DMS53 treated with DMSO at 0.1 percent for 48 hours (cell line): ENCODE results near the gene FGFBP1.

Experiments
- DNase-seq: peaks from one replicate; lab custom pipeline; 2025; ENCODE audit not compliant: unreplicated experiment; lab: John Stamatoyannopoulos, UW

The FGFBP1 gene

DNA sequence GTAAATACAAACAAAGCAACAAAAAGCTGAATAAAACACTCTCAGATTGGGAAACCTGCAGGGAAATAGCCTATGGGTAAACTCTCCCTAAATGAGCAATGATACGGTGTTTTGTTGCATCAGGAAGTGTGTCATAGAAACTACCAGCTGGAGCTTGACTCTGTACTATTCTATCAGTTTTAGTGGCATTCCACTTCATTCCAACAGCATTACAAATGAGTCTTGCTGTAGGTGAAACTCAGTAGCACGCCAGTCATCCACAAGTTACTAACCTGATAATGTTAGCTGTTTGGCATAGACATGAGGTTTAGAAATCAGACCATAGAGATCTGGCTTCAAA is 24.9 kb downstream of the FGFBP1 start:
- DNase-seq: no peak

- DNase-seq: no peak
These were observed 25.4 kb downstream of the FGFBP1 start for GRCh38 chr4:15912961-15913630.

- DNase-seq: no peak
These were observed 26.3 kb downstream of the FGFBP1 start for GRCh38 chr4:15912236-15912635.

DNA sequence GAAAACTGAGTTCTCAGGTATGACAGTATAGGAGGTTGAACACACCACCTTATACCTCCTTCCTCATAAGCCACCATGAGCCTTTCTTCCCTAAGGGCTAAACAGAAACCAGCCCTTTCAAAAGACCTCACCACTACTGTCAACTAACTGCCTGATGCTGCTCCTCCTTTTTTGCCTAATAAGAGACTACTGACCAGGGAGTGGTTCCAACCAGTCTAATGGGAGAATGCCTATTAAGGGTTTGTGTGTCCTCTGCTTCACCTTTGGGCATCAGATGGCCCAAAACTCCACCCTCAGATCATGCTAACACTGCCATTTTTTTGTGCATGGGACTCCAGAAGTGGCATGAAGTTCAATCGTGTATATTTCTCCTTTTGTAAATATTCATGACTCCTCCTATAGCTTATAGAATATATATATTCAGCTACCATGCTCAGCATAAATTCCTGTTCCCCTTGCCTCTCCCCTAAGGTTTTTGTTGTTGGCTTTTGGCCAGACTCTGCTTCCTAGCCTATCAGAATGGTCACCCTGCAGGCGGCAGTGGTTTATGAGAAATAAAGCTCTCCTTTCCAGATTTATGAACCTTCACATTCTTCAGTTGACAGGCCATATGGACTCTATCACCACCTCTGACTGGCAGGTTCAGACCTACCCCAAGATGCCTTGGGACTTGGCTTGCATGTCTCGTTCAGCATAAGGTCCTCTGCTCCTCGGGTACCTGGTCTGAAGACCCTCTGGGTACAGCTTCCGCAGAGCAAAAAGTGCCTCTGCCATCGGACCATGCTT is 28.2 kb downstream of the FGFBP1 start:
- DNase-seq: no peak

GRCh38 chr4:15907430-15907829 is 31.1 kb downstream of the FGFBP1 start:
- no peak for DNase-seq

DNA sequence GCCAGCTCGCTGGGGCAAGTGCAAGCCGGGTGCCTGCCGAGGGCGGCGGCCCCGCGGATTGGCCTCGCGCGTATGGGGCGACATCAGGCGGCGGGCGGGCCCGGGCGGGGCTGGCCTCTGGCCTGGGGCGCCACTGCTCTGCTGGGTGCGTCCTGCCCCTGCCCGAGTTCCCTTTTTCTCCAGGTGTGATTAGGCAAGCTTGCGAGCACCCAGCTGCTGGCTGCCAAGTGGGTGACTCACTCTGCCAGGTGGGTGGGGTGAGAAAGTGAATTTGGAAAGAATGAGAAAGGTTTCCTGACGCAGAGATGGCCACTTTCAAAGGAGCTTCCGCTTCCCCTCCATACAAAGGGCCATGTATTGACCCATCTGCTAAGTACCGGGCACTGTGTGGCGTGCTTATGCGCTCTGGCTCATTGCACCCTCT is 32.5 kb downstream of the FGFBP1 start:
- DNase-seq: peak; percentile 96

DNA sequence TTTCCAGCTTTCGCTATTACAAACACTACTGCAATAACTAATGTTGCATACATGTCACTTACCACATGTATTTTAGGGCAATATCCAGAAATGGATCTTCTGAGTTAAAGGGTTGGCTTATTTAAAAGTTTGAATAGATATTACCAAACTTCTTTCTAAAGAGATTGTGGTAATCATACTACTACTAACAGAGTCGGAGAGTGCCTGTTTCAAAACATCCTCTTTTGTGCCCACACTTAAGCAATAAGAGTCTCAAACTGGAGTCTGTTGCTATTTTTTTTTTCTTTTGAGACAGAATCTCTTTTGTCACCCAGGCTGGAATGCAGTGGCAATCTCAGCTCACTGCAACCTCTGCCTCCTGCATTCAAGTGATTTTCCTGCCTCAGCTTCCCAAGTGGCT is 35.8 kb downstream of the FGFBP1 start:
- no peak for DNase-seq

DNA sequence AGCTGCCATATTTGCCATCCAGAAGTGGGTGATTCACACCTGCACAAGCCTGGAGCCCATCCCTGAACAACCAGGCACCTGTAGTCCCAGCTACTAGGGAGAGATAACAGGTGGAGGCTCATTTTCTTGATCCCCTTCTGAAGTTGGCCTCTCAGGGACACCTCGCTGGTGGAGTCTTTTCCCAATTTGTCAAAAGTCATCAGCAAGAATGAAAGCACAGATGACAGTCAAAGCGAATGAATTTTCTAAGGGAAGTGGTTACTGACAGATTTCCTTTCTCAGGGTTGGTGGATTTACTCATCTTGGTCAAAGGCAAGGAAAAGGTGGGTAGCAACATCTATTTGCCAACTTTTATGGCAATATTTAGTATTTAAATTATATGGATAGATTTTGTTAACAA is 36.5 kb downstream of the FGFBP1 start:
- DNase-seq: peak; percentile 19

DNA sequence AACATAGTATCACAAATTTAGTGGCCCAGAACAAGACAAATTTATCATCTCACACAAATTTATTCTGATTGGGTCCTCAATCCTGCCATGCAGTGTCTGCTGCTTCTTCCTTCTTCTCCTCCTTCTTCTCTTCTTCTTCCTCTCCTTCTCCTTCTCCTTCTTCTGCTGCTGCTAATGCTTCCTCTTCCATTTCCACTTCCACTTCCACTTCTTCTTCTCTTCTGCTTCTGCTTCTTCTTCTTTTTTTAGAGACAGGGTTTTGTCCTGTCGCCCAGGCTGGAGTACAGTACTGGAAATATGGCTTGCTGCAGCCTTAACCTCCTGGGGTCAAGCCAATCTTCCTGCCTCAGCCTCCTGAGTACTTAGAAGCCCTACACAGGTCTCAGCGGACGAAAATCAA is 37.5 kb downstream of the FGFBP1 start:
- no peak for DNase-seq

GRCh38 chr4:15899511-15899910 is 39.0 kb downstream of the FGFBP1 start:
- DNase-seq: no peak

- no peak for DNase-seq
These were observed 39.6 kb downstream of the FGFBP1 start for GRCh38 chr4:15898902-15899301.

DNA sequence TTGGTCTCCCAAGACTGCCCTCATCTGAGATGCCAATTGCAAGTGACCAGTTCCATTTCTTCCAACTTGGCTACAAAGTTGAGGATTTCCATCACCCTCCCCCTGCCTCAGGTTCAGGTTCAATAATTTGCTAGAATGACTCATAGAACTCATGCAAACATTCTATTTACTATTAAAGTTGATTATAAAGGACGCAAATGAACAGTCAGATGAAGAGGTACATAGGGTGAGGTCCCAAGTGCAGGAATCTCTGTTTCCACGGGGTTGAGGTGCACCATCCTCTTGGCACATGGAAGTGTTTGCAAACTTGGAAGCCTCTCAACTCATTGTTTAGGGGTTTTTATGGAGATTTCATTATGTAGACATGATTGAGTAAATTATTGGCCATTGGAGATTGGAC is 41.0 kb downstream of the FGFBP1 start:
- no peak for DNase-seq

DNA sequence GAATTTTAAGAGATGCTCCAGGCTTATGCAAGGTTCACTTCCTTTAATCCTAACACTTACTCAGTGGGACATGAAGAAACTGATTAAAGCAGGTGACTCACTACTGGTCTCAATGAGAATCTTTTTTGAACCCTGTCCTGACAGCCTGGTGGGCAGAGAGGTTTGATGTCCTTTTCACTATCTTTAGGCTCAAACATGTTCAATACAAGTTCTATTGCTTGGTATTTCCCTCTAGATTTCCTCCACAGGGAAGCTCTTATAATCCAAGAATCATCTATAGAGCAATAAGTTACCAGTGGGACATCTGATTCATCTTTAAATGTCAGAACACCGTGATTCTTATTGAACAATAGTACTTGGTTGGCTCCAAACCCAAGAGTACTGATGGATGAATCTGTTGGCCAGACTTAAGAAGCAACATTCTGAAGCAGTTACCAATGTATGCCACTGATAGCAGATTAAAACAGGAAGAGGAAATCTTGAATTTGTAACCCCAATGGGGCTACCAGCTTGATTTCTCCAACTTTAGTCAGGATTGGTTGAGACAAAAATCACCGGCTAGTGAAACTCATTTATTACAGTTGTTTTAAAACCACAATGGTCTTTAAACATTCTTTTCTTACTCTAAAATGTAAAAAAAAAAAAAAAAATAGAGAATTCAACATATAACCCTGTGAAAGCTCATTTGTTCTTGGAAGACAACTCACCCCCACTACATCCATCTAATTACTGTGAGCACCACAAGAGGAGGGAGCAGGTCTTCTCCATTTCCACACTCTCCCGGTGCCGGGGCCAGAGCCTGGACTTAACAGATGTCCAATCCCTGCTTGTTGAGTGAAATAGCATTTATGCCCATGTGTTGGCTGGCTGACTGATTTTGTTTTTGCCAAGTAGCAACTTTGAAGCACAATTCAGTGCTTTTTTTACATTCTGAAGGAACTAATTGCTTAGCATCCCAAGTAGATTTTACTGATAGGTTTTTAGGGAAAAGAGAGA is 43.3 kb downstream of the FGFBP1 start:
- DNase-seq: no peak

DNA sequence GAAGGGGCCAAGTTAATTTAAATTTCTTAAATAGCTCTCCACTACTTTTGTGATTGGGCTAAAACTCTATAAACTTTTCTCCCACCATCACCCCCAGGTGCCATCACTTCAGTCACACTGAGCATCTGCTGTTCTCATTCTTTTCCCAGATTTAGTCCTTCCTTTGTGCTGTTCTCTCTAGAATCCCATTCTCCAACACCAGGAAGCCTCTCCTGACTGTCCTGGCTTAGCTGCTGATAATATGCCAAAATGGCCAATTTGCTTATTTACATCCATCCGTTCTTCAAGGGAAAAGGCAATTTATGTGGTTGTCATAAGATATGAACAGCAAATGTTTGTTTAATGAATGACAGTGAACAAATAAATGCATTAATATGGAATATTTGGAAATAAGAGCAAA is 44.1 kb downstream of the FGFBP1 start:
- no peak for DNase-seq

DNA sequence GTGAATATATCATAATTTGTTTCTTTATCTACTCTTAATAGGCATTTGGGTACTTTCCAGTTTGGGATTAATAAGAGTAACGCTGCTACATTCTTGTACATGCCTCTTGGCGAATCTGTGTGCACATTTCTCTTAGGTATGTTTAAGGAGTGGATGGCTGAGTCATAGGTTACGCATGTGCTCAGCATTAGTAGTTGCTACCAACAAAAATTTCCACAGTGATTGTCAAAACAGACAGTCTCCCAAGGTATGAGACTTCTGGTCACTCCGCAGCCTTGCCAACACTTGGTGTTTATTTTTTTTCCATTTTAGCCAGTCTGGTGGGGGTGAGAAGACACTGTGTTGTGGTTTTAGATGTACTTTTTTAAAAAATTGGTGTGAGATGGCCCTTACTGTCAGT is 44.6 kb downstream of the FGFBP1 start:
- peak; percentile 22 for DNase-seq

GRCh38 chr4:15891312-15891711 is 47.2 kb downstream of the FGFBP1 start:
- no peak for DNase-seq

GRCh38 chr4:15890246-15890829 is 48.2 kb downstream of the FGFBP1 start:
- no peak for DNase-seq

- no peak for DNase-seq
These were observed 50.0 kb downstream of the FGFBP1 start for GRCh38 chr4:15888515-15888914.
